Neural progenitor cell (in vitro differentiated cells): ENCODE measurements around the gene TFF2. TPM values are rescaled to one million over a fixed set of nuclear protein-coding genes. Genes with fewer than 3 reads are reported as not detected.

Experiments
- DNase-seq: peaks from one replicate; pipeline ENCODE4 v3.0.0-alpha.2; 2016; ENCODE audit warnings: low spot score
- H2AFZ ChIP-seq: fragments of 200-600 bp; sonication (generic); replicated peaks from 2 replicates; pipeline ENCODE4 v1.6.1; 2016; ENCODE audit warnings: antibody characterized with exemption
- H3F3A ChIP-seq: fragments of 200-600 bp; sonication (generic); 2 replicates; pipeline ENCODE4 v1.6.1; 2016; ENCODE audit warnings: antibody characterized with exemption, low read depth
- H3K27ac ChIP-seq: fragments of 200-600 bp; sonication (generic); 2 replicates; pipeline ENCODE4 v1.5.1; 2016; ENCODE audit warnings: mild to moderate bottlenecking
- H3K27me3 ChIP-seq: fragments of 200-600 bp; sonication (generic); 2 replicates; pipeline ENCODE4 v1.6.1; 2016; ENCODE audit warnings: mild to moderate bottlenecking, moderate library complexity
- H3K36me3 ChIP-seq: fragments of 200-600 bp; sonication (generic); 2 replicates; pipeline ENCODE4 v1.5.1; 2016
- H3K4me1 ChIP-seq: fragments of 200-600 bp; sonication (generic); 2 replicates; pipeline ENCODE4 v1.6.1; 2016; ENCODE audit warnings: mixed run types
- H3K4me2 ChIP-seq: fragments of 200-600 bp; sonication (generic); 2 replicates; pipeline ENCODE4 v1.6.1; 2016
- H3K4me3 ChIP-seq: fragments of 200-600 bp; sonication (generic); 2 replicates; pipeline ENCODE4 v1.5.1; 2016
- H3K79me2 ChIP-seq: fragments of 200-600 bp; sonication (generic); 2 replicates; pipeline ENCODE4 v1.6.1; 2016; ENCODE audit warnings: low read depth
- H3K9ac ChIP-seq: fragments of 200-600 bp; sonication (generic); 2 replicates; pipeline ENCODE4 v1.6.1; 2016
- H3K9me3 ChIP-seq: fragments of 200-600 bp; sonication (generic); 2 replicates; pipeline ENCODE4 v1.5.1; 2016; ENCODE audit warnings: low read depth
- H4K20me1 ChIP-seq: fragments of 200-600 bp; sonication (generic); 2 replicates; pipeline ENCODE4 v1.6.1; 2016; ENCODE audit warnings: low read depth
- H3K27ac Mint-ChIP-seq: 3 replicates; pipeline ENCODE4 v1.8.0; 2021; ENCODE audit warnings: mixed read lengths
- H3K27me3 Mint-ChIP-seq: 2 replicates; pipeline ENCODE4 v1.8.0; 2022; ENCODE audit warnings: low read depth, mild to moderate bottlenecking, inconsistent platforms, moderate library complexity, mixed read lengths; ENCODE audit not compliant: insufficient read depth
- H3K36me3 Mint-ChIP-seq: 3 replicates; pipeline ENCODE4 v1.8.0; 2021; ENCODE audit warnings: mixed read lengths
- H3K4me1 Mint-ChIP-seq: 3 replicates; pipeline ENCODE4 v1.8.0; 2021; ENCODE audit warnings: mixed read lengths
- H3K4me3 Mint-ChIP-seq: 3 replicates; pipeline ENCODE4 v1.8.0; 2021; ENCODE audit warnings: mild to moderate bottlenecking, moderate library complexity, mixed read lengths
- H3K9me3 Mint-ChIP-seq: 3 replicates; pipeline ENCODE4 v1.8.0; 2020; ENCODE audit warnings: mixed read lengths
- EZH2 ChIP-seq: fragments of 200-600 bp; sonication (generic); IDR thresholded peaks from 2 replicates; pipeline ENCODE4 v1.6.1; 2017; ENCODE audit warnings: antibody characterized with exemption, mild to moderate bottlenecking, moderate library complexity
- EZH2phosphoT487 ChIP-seq: fragments of 200-600 bp; sonication (generic); IDR thresholded peaks from 2 replicates; pipeline ENCODE4 v1.6.1; 2017; ENCODE audit warnings: antibody characterized with exemption
- total RNA-seq: library from RNA; depleted of rRNA; stranded (reverse); fragments of >200 nt; gene quantifications from 2 replicates; pipeline ENCODE4 v1.2.3, GENCODE V29; 2015; ENCODE audit warnings: low replicate concordance
- TF ChIP-seq, protein P1 (sequence below): fragments of 200-600 bp; sonication (generic); IDR thresholded peaks from 2 replicates; pipeline ENCODE4 v1.5.1; 2017; ENCODE audit warnings: antibody characterized with exemption, mild to moderate bottlenecking

TFF2 gene
- total RNA-seq, 1 donor from 2014 or later = not detected

DNA sequence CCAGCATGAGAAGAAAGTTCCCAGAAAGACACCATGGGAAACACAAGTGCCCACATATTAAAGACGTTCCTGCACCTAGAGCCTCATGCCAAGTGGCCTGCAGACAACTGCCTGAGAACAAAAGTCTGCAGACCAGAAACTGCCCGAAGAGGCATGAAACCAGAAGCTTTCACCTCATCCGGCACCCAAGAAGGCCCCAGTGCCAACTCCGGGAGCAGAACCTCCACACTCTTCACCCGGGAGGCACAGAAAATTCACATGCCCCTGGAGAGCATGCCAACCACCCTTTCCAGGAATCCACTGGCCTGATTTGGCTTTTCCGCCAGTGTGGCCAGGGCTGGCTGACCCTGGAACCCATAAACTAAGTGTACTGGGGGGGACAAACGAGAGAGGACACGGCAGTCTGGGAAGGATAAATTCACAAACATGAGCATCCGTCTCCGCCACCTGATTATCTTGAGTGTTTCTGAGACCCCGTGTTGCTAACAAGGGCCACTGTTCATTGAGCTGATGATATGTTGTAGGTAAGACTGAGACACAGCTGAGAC, 6.8 kb downstream of the TFF2 start:
- no peaks in the 10 kb centered on the region for H3K36me3 Mint-ChIP-seq
- no peaks in the 10 kb centered on the region for H3K9me3 ChIP-seq
- peaks cover 2% of the 10 kb centered on the region for H3K27me3 Mint-ChIP-seq
- no peaks in the 10 kb centered on the region for H3K4me1 ChIP-seq
- H3K4me1 Mint-ChIP-seq = peaks cover 16% of the 10 kb centered on the region
- H3K27ac Mint-ChIP-seq = no peak overlapping the region
- H3K9ac ChIP-seq = no peak overlapping the region
- no peak for DNase-seq
- no peaks in the 10 kb centered on the region for H3K36me3 ChIP-seq
- H3K27ac ChIP-seq = no peak overlapping the region
- H3K4me3 Mint-ChIP-seq = no peak overlapping the region
- H2AFZ ChIP-seq = no peak overlapping the region
- H4K20me1 ChIP-seq = no peaks in the 10 kb centered on the region
- H3K4me2 ChIP-seq = no peak overlapping the region
- H3F3A ChIP-seq = no peaks in the 10 kb centered on the region
- no peaks in the 10 kb centered on the region for H3K79me2 ChIP-seq
- no peak overlapping the region for H3K4me3 ChIP-seq
- TF ChIP-seq EZH2 (no peak), EZH2phosphoT487 (no peak)
- TF ChIP-seq, protein P1, sequence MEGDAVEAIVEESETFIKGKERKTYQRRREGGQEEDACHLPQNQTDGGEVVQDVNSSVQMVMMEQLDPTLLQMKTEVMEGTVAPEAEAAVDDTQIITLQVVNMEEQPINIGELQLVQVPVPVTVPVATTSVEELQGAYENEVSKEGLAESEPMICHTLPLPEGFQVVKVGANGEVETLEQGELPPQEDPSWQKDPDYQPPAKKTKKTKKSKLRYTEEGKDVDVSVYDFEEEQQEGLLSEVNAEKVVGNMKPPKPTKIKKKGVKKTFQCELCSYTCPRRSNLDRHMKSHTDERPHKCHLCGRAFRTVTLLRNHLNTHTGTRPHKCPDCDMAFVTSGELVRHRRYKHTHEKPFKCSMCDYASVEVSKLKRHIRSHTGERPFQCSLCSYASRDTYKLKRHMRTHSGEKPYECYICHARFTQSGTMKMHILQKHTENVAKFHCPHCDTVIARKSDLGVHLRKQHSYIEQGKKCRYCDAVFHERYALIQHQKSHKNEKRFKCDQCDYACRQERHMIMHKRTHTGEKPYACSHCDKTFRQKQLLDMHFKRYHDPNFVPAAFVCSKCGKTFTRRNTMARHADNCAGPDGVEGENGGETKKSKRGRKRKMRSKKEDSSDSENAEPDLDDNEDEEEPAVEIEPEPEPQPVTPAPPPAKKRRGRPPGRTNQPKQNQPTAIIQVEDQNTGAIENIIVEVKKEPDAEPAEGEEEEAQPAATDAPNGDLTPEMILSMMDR = no peak
- no peaks in the 10 kb centered on the region for H3K9me3 Mint-ChIP-seq
- no peaks in the 10 kb centered on the region for H3K27me3 ChIP-seq

DNA sequence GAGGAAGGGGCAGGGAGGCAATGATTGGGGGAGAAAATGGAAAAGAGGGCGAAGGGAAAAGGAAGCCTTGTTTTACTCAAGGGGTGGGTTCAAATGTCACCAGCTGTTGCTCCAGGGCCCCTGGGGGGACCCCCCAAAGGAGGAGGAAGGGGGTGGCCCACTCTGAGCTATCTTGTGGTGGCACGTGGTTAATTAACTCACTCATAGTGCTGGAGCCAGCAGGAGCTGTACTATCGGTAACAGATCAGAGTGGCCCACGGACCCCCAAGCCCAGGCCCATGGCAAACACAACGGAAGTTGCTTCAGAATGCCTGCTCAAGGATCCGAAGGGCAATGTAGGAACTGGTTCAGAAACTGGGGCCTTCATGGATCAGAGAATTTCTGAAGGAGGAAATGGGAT, 7.2 kb downstream of the TFF2 start:
- no peaks in the 10 kb centered on the region for H3K4me1 ChIP-seq
- no peak for TF ChIP-seq EZH2
- TF ChIP-seq, protein P1 = no peak
- TF ChIP-seq EZH2phosphoT487 = no peak
- no peak for DNase-seq
- no peak overlapping the region for H3K27ac ChIP-seq
- no peaks in the 10 kb centered on the region for H3K36me3 ChIP-seq
- H4K20me1 ChIP-seq = no peaks in the 10 kb centered on the region
- no peak overlapping the region for H3K27ac Mint-ChIP-seq
- peaks cover 21% of the 10 kb centered on the region for H3K4me1 Mint-ChIP-seq
- no peak overlapping the region for H3K4me3 ChIP-seq
- H3K27me3 ChIP-seq = no peaks in the 10 kb centered on the region
- H3K27me3 Mint-ChIP-seq = peaks cover 2% of the 10 kb centered on the region
- no peaks in the 10 kb centered on the region for H3K9me3 Mint-ChIP-seq
- H3K79me2 ChIP-seq = no peaks in the 10 kb centered on the region
- no peaks in the 10 kb centered on the region for H3K36me3 Mint-ChIP-seq
- no peak overlapping the region for H3K4me2 ChIP-seq
- H2AFZ ChIP-seq = no peak overlapping the region
- no peak overlapping the region for H3K9ac ChIP-seq
- H3F3A ChIP-seq = no peaks in the 10 kb centered on the region
- H3K4me3 Mint-ChIP-seq = no peak overlapping the region
- no peaks in the 10 kb centered on the region for H3K9me3 ChIP-seq

DNA sequence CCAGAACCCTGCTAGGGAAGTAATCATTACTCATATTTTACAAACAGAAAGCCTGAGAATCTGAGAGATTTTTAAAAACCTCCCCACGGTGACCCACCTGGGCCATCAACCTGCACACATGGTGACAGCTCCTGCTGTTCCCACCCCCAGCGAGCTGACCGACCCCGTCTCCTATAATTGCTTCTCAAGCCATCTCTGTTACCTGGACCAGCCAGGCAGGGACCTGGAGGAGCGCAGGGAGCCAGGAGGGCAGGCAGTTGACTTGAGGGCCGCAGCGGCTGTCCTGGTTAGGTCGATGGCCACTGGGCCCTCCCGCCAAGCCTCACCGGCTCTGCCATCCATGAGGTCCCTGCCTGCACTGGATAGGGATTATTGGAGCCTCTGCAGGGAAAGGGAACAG, 7.7 kb downstream of the TFF2 start:
- Mint-ChIP-seq H3K4me3 (no peak overlapping the region), H3K36me3 (no peaks in the 10 kb centered on the region), H3K4me1 (peaks cover 25% of the 10 kb centered on the region), H3K9me3 (no peaks in the 10 kb centered on the region), H3K27me3 (peaks cover 4% of the 10 kb centered on the region), H3K27ac (no peak overlapping the region)
- no peak for DNase-seq
- no peaks in the 10 kb centered on the region for H3K9me3 ChIP-seq
- H3K36me3 ChIP-seq = no peaks in the 10 kb centered on the region
- no peaks in the 10 kb centered on the region for H4K20me1 ChIP-seq
- no peaks in the 10 kb centered on the region for H3K79me2 ChIP-seq
- no peak overlapping the region for H2AFZ ChIP-seq
- no peak overlapping the region for H3K4me3 ChIP-seq
- peaks cover 4% of the 10 kb centered on the region for H3F3A ChIP-seq
- H3K4me2 ChIP-seq = no peak overlapping the region
- H3K27ac ChIP-seq = no peak overlapping the region
- TF ChIP-seq, protein P1 = no peak
- TF ChIP-seq EZH2 = no peak
- no peak for TF ChIP-seq EZH2phosphoT487
- H3K4me1 ChIP-seq = peaks cover 3% of the 10 kb centered on the region
- no peaks in the 10 kb centered on the region for H3K27me3 ChIP-seq
- H3K9ac ChIP-seq = no peak overlapping the region
